Measurements from ENCODE around the gene CD4.
A peak's percentile ranks its signal among the peaks of the same experiment; 100 is the strongest.

CD4 gene

DNA sequence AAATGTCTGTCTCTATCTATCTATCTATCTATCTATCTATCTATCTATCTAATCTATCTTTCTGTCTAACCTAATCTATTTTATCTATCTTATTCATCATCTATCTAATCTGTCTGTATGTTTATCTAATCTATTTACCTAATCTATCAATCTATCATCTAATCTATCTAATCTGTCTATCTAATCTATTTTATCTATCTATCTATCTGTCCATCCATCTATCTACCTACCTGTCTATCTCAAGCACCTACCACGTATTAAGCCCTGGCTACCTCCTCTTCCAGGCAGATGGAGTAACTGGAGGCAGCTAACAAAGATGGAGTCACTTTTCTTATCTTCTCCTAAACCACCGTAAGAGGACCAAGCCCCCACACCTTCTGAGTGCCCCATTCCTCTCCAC is 5.8 kb downstream of the CD4 start:
- no peak overlapping the region for H3K4me3 ChIP-seq (ENCODE audit: low read depth, low read length)
- DNase-seq (ENCODE audit: low read depth): no peak

DNA sequence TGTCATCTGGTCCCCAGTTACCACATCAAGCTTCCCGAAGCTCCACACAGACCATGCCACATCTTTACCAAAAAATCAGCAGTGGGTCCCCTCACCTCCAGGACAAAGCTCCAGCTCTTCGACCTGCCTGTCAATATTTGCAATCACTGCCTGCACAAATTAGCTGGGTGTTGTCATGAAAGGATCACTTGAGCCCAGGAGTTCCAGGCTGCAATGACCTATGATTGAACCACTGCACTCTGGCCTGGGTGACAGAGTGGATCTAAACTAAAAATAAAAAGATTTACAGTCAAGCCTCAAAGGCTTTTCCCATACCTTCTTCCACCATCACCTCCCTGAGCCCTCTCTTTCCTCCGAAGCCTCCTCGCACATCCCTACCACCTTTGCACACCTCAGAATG is 7.2 kb downstream of the CD4 start:
- no peak for DNase-seq (ENCODE audit: low read depth)
- H3K4me3 ChIP-seq (ENCODE audit: low read depth, low read length): no peak overlapping the region

DNA sequence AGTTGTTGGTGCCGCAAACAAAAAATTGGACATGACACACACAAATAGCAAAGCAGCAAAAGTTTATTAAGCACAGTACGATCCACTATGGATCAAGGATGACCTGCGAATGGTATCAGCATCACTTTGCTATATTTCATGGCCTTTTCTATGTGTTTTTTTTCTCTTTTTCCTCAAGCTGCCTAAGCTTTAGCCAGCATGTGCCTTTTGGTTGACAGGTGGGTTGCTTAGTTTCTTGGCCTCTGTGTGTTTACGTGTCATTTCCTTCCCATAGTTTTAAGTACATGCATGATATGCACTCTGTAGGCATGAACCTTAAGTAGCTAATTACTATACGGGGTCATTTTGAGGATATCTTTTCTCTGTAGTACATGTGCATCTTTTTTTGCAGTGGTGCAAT is 9.8 kb downstream of the CD4 start:
- DNase-seq (ENCODE audit: low read depth): no peak
- H3K4me3 ChIP-seq (ENCODE audit: low read depth, low read length): no peak overlapping the region

DNA sequence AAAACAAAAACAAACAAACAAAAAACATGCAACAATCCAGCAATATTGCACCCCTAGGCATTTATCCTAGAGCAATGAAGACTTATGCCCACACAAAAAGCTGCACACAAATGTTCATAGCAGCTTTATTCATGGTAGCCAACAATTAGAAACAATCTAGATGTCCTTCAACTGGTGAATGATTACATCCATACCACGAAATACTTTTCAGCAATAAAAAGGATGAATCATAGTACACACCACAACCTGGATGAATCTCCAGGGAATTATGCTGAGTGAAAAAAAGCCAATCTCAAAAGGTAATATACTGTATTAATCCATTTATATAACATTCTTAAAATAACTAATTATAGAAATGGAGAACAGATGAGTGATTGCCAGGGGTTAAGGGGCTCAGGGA is 17.8 kb downstream of the CD4 start:
- DNase-seq (ENCODE audit: low read depth): no peak
- no peak overlapping the region for H3K4me3 ChIP-seq (ENCODE audit: low read depth, low read length)

DNA sequence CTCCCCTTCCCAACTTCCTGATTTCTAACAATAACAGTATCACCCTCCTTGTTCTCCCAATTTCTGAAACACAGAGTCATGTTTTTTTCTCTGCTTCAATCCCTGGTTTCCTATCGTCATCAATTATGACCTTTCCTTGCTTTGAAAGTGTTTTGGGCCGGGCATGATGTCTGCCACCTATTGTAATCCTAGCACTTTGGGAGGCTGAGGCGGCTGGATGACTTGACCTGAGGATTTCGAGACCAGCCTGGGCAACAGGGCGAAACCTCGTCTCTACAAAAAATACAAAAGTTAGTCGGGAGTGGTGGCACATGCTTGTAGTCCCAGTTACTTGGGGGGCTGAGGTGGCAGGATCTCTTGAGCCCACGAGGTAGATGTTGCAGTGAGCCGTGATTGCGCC is 19.7 kb downstream of the CD4 start:
- DNase-seq (ENCODE audit: low read depth): no peak
- no peak overlapping the region for H3K4me3 ChIP-seq (ENCODE audit: low read depth, low read length)

DNA sequence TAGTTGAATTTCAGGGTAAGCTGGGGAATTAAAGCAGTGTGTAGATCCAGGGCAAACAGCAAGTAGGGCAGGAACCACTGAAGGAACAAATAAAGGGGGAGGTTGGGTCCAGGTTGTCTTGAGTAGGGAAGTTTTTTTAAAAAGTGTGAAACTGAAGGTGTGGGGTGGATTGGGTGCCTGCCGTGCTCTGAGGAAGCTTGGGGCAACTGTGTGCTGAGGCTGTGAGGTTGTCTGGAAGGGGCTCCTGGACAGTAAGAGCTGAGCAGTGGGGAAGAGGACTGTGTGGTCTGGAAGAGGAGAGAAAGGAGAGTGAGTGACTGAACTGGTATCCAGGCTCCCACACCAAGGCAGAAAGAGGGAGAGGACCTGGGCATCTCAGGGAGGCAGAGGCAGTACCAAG is 21.4 kb downstream of the CD4 start:
- no peak for DNase-seq (ENCODE audit: low read depth)
- H3K4me3 ChIP-seq (ENCODE audit: low read depth, low read length): no peak overlapping the region

DNA sequence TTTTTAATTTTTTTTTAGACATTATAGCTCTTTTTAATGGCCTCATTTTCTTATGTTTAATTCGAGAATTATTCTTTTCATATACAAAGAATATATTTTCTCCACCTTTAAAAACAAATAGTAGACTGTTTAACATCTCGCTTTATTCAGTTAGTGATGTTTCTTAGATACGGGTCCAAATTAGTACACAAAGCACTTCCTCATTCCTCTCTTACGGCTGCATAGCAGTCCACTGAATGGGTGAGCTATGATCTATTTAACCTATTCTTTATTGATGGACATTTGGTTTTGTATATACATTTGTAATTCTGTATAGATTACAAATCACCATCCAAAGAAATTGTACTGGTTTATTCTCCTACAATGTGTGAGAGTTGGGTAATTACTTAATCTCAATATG is 24.0 kb downstream of the CD4 start:
- no peak overlapping the region for H3K4me3 ChIP-seq (ENCODE audit: low read depth, low read length)
- no peak for DNase-seq (ENCODE audit: low read depth)

DNA sequence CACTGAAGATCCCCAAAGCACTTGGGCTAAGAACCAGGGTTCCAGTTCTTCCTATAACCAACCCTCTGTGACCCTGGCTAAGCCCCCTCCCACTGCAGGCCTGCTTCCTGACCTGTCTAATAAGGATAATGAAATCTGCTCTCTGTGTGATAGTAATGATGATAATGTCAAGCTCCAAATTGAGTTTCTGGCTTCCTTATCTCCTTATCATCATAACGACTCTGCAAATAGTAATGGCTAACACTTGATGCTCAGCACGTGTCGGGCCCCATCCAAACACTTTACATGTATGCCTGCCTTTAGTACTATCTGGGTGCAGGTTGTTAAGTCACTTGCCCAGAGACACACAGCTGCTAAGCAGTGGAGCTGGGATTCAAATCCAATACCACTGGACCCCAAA is 27.3 kb downstream of the CD4 start:
- no peak overlapping the region for H3K4me3 ChIP-seq (ENCODE audit: low read depth, low read length)
- DNase-seq (ENCODE audit: low read depth): no peak

DNA sequence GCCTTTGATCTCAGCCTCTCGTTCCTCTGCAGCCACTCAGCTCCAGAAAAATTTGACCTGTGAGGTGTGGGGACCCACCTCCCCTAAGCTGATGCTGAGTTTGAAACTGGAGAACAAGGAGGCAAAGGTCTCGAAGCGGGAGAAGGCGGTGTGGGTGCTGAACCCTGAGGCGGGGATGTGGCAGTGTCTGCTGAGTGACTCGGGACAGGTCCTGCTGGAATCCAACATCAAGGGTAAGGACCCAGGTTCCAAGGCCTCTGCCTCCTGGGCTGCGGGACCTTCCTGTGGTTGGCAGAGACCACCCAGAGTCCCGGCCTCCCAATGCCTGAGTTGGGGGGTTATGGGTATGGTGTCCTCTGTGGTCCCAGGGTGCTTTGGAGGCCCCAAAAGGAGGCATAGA is 27.8 kb downstream of the CD4 start:
- H3K4me3 ChIP-seq (ENCODE audit: low read depth, low read length): no peak overlapping the region
- no peak for DNase-seq (ENCODE audit: low read depth)

DNA sequence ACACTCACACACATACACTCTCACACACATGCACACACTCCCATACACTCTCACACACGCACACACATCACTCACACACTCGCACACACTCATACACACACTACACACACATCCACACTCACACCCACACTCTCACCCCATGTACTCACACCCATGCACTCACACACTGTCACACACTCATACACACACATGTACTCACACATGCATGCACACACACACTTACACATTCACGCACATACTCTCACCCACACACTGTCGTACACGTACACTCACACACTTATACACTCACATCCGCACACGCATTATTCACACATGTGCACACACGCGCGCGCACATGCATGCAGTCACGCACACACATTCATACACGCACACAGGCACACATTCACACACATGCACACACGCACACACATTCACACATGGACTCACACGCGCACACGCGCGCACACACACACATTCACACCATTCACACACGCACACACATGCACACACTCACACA is 28.4 kb downstream of the CD4 start:
- DNase-seq (ENCODE audit: low read depth): no peak
- no peak overlapping the region for H3K4me3 ChIP-seq (ENCODE audit: low read depth, low read length)

DNA sequence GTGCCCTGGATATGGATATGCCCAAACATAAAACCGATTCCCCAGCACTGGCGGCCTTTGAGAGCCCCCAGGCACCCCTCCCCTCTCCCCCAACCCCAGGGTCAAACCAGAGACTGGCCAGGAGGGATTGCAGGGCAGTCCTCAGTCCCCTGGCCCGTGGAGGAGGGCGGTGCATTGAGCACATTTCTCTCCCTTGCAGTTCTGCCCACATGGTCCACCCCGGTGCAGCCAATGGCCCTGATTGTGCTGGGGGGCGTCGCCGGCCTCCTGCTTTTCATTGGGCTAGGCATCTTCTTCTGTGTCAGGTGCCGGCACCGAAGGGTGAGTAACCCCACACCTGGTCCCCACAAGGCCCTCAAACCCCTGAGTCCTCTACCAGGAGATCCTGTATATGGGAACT is 28.9 kb downstream of the CD4 start:
- no peak overlapping the region for H3K4me3 ChIP-seq (ENCODE audit: low read depth, low read length)
- DNase-seq (ENCODE audit: low read depth): no peak

DNA sequence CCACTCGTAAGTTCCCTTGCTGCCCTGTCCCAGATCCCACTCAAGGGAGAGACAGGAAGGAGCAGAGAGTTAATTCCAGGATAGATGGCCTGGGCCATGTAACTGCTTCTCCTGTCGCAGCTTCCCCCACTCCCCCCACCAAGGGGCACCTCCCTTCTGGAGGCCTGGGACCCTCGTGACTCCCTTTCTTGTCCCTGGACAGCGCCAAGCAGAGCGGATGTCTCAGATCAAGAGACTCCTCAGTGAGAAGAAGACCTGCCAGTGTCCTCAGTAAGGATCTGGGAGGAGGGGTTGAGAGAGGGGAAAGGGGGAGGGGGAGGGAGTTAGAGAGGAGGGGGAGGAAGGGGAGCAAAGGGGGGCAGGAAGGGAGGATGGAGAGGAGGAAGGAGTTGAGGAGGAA is 29.3 kb downstream of the CD4 start:
- no peak for DNase-seq (ENCODE audit: low read depth)
- no peak overlapping the region for H3K4me3 ChIP-seq (ENCODE audit: low read depth, low read length)

DNA sequence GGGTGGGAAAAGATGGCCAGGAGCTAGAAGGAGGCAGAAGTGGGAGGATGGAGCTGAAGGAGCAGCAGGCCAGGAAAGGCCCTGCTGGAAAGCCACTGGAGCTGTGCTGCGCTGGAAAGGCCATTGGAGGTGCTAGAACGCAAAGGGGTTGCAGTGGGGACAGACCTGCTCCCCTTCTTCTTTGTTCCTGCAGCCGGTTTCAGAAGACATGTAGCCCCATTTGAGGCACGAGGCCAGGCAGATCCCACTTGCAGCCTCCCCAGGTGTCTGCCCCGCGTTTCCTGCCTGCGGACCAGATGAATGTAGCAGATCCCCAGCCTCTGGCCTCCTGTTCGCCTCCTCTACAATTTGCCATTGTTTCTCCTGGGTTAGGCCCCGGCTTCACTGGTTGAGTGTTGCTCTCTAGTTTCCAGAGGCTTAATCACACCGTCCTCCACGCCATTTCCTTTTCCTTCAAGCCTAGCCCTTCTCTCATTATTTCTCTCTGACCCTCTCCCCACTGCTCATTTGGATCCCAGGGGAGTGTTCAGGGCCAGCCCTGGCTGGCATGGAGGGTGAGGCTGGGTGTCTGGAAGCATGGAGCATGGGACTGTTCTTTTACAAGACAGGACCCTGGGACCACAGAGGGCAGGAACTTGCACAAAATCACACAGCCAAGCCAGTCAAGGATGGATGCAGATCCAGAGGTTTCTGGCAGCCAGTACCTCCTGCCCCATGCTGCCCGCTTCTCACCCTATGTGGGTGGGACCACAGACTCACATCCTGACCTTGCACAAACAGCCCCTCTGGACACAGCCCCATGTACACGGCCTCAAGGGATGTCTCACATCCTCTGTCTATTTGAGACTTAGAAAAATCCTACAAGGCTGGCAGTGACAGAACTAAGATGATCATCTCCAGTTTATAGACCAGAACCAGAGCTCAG is 30.0 kb downstream of the CD4 start:
- H3K4me3 ChIP-seq (ENCODE audit: low read depth, low read length): no peak overlapping the region
- no peak for DNase-seq (ENCODE audit: low read depth)

DNA sequence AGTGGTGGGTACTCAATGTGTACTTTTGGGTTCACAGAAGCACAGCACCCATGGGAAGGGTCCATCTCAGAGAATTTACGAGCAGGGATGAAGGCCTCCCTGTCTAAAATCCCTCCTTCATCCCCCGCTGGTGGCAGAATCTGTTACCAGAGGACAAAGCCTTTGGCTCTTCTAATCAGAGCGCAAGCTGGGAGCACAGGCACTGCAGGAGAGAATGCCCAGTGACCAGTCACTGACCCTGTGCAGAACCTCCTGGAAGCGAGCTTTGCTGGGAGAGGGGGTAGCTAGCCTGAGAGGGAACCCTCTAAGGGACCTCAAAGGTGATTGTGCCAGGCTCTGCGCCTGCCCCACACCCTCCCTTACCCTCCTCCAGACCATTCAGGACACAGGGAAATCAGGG is 30.8 kb downstream of the CD4 start:
- no peak overlapping the region for H3K4me3 ChIP-seq (ENCODE audit: low read depth, low read length)
- no peak for DNase-seq (ENCODE audit: low read depth)

DNA sequence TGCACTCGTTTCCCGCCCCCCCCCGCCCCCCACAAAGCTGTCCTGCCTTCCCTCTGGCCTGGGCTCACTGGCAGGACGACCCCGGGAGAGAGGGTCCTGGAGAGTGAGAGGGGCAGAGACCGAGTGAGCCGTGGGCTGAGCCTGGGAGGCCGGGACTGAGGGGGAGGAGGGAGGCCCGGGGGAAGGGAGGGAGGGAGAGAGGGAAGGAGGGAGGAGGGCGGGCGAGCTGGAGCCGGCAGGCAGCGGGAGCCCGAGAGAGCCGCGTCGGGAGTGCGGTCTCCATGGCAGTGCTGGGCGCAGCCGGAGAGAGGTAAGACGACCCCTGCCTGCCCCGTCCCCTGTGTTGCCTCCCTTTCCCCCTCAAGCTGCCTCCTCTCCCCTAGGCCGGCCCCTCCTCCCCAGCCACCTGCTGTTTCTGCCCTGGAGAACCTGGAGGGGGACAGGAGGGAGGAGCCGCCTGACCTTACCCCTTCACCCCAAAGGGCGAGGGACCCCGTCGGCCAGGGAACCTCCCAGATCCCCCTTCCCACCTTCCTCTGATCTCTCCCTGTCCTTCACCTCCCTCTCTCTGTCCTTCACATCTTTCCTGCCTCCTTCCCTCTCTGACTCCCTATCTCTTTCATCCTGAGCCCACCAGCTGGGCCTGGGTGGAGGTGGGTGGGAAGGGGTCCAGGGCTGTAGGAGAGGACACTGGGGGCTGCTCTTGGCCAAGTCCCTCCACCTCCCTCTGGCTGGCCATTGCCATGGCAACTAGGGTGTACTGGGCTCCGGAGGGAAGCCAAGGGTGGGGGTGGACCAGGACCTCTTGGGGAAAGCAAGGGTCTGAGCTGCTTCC is 32.5 kb downstream of the CD4 start, which contains the start of gene GPR162:
Gene GPR162 (plus strand): TSS at position 231 of the 835 bp plus-strand sequence. CDS start 2,078 bp downstream, outside the sequence.
- no peak for DNase-seq (ENCODE audit: low read depth)
- peak within 1 kb of the TSS; percentile 52 for H3K4me3 ChIP-seq (ENCODE audit: low read depth, low read length)

DNA sequence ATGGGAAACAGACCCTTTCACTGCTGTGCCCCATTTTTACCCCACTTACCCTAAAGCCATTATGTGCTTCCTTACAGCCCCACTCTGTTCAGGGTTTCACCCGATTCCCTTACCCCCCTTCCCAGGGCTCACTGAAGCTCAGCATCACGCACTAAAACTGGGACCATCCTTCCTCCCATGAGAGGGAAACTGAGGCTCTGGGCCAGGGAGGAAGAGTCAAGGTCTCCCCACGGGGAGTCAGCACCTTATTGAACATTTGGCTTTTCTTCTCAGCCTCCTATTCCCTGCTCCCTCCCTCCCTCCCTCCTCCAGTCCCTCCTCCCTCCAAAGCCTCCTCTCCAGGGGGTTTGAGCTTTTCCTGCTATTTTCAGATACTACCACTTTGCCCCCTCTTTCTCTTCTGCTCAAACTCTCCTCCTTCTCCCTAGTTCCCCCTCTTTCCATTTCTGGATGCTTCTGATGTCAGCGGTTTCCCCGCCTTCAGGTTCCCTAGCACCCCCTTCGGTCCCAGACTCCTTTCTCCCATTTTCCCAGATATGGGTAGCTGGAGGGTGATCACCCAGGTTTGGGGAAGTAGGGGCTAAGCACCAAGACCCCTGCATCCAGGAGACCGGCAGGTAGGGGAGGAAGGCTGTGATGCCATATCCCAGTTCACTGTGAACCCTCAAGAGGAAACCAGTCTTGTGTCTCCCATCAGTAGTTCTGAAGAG is 33.3 kb downstream of the CD4 start:
- DNase-seq (ENCODE audit: low read depth): no peak
- peak overlapping the region; percentile 52 for H3K4me3 ChIP-seq (ENCODE audit: low read depth, low read length)

DNA sequence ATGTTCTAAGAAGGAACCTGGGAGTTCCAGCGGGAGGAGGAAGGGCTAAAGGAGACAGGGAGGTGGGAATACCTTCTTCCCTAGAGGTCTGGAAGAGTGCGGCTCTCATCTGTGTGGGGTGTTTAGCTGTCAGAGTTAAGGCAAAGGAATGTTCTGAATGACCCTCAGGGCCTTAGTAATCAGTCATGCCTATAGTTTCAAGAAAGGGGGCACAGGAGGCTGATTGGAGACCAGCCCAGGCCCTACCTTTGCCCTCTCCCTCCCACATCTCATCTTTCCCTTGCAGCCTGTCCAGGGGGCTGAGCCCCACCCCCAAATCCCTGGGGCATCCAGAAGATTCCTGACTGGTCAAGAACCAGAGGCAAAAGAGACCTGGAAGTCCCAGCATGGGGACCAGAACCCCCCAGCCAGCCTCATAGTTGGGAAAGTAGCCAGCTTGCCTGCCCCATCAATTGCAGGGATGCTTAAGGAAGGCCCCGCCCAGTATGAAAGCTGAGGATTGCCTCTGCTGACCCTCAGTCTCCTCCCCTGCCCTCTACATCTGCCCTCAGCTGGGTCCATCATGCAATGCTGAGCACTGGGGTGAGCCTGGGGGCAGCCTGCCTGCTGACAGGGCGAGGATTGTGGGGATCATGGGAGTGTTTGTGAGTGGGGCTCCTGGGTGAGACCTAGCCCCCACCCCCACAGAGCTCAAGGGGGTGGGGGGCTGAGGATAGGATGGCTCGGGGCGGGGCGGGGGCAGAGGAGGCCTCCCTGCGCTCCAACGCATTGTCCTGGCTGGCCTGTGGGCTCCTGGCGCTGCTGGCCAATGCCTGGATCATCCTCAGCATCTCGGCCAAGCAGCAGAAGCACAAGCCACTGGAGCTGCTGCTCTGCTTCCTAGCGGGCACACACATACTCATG is 34.1 kb downstream of the CD4 start:
- DNase-seq (ENCODE audit: low read depth): no peak
- H3K4me3 ChIP-seq (ENCODE audit: low read depth, low read length): no peak overlapping the region

DNA sequence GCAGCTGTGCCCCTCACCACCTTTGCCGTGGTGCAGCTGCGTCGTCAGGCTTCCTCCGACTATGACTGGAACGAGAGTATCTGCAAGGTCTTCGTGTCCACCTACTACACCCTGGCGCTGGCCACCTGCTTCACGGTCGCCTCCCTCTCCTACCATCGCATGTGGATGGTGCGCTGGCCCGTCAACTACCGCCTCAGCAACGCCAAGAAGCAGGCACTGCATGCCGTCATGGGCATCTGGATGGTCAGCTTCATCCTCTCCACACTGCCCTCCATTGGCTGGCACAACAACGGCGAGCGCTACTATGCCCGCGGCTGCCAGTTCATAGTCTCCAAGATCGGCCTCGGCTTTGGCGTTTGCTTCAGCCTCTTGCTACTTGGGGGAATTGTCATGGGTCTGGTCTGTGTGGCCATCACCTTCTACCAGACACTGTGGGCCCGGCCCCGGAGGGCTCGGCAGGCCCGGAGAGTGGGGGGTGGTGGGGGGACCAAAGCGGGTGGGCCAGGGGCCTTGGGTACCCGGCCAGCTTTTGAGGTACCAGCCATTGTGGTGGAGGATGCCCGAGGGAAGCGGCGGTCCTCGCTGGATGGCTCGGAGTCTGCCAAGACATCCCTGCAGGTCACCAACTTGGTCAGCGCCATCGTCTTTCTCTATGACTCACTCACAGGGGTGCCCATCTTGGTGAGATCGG is 34.9 kb downstream of the CD4 start:
- no peak for DNase-seq (ENCODE audit: low read depth)
- H3K4me3 ChIP-seq (ENCODE audit: low read depth, low read length): no peak overlapping the region
